GM12872 (cell line): ENCODE measurements around the gene RABEP1.

Experiments used
- CTCF ChIP-seq: IDR thresholded peaks from 3 replicates; pipeline ENCODE4 v1.5.1; 2011; ENCODE audit warnings: low read depth, mild to moderate bottlenecking, low read length, moderate library complexity; ENCODE audit not compliant: insufficient read depth

The RABEP1 gene

GRCh38 chr17:5418858-5419355 is 136.8 kb downstream of the RABEP1 start:
- TF ChIP-seq CTCF, result no peak

DNA sequence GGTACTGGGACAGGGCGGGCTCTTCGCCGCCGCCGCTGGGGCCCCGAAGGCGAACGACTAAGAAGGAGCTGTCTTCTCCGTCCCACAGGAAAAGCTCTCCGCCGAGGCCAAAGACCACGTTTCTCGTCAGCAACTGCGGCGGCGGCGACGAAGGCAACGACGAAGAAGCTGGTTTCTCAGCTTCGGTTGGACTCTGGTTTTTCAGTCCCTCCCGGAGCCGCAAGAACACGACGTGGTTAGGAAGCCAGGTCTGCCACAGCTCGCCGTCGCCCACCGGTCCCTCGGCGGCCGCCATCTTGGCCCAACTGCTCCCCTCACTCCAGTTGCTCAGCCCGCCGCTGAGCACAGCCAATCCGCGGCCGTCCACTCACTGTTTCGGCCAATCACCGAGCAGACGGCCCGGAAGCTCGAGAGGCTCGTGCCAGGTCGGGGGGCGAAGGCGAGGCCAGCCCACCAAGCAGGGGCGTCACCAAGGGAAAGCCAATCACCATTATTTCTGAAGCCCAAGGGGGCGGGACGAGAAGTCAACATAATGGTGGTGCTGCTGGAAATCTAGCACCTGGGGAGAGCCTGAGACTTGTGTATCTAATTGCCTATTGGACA is 137.4 kb downstream of the RABEP1 start, which contains the start of gene NUP88:
Gene NUP88 (minus strand): TSS at position 307 of the 603 bp plus-strand sequence. CDS start 12 bp downstream, at position 295.
- TF ChIP-seq CTCF, result no peak

DNA sequence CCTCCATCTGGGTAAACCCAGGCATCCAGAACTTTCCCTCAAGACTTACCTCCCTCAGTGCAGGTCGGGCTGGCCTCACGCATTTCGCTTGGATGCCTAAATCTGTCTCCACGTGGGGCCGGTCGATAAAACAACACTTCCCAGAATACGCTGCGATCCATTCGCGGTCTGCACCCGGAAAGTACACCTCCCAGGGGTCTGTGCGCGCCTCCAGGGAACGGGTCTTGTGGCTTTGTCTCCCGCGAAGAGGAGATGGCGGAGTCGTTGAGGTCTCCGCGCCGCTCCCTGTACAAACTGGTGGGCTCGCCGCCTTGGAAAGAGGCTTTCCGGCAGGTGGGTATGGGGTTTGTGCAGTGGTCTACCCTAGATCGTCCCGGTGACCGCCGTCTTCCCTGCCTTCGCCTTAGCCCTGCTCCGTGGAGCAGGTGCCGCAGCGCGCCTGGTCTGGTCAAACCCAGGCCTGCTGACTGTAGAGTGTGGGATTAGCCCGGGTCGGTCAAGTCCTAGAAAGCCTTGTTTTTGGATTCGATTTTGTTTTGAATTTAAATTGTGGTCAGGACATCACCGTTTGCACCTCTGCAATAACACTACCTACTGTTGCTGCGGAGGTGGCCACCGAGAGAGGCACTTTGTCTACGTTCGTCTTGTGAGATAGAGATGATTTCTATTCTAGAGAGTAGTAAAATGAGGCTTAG is 138.0 kb downstream of the RABEP1 start, which contains the start of gene RPAIN:
Gene RPAIN (plus strand): TSS at position 224 of the 695 bp plus-strand sequence. CDS start 29 bp downstream, at position 253.
- no peak for TF ChIP-seq CTCF

DNA sequence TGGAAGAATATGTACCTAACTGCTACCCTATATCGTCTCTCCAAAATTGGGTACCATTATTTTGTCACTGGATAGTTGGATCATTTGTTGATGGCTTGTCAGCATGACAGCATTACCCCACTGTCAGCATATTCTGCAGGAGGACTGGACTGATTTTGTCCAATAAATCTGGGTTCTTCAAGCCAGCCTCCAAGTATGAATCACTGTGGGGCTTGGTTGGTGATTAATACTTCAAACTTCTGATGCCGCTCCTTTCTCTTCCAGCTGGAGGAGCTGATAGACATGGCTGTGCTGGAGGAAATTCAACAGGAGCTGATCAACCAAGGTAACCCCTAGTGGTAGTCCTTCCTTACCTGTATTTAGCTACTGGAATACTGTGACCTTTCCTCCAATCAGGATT is 140.4 kb downstream of the RABEP1 start:
- no peak for TF ChIP-seq CTCF

DNA sequence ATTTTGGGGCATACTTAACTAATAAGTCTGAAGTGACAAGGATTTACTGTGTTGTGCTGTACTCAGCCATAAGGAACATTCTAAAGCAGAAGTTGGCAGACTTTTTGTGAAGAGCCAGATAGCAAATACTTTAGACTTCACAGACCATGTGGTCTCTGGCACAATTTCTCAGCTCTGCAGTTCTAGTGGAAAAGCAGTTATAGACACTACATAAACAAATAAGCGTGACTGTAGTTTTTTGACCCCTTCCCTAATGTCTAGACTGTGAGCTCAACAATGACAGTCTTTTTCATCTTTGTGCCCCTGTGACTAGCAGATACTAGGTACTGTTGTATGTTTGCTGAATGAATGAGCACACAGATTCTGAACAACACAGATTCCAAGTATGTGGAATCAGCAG is 142.8 kb downstream of the RABEP1 start:
- TF ChIP-seq CTCF, result no peak

DNA sequence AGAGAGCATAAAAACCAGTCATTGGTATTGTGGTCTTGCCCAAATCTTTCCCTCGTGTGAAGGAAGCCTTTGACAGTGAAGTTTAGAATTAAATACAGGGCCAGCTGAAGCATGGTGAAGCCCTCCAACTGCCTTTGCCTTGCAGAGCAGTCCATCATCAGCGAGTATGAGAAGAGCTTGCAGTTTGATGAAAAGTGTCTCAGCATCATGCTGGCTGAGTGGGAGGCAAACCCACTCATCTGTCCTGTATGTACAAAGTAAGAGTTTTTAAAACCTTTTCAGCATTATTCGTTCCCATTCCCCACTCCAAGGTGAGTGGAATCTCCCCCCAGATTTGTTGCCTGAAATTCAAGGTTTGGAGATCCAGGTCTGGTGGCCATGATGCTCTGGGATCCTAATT is 143.7 kb downstream of the RABEP1 start:
- no peak for TF ChIP-seq CTCF

DNA sequence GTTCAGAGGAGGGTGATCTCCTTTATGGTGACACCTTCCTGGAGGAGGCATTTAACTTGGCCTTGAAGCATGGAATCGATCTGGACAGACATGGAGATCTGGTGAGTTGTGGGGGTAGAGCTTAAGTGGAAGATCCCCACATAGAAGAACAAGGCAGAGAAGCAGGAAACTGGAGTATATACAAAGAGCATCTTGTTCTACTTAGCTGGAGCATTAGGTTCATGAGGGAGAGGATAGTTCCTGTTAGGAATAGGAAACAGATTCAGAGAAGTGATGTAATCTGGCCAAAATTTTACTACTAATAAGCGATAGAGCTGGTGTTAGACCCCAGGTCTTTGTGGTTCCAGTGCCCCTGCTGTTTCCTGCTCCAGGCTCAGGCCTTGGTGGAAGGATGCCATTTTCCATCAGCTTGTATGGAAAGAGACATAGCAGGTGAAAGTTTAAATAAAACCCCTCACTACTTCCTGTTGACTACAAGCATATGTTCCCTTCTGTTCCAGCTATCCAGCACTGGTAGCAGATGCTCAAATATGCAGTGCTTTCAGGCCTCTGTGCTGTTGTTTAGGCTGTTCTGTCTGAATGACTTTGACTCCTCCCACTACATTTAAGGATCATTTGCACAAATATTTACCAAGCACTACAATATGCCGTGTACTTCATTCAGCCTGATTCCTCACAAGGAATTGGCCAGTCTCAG is 147.3 kb downstream of the RABEP1 start:
- TF ChIP-seq CTCF, result no peak
